Activated CD4-positive, CD25-positive, alpha-beta regulatory T cell (primary cell): ENCODE measurements around the gene ZNF428.
"Not testable (repeated sequence)": the region's sequence is repeated elsewhere in the genome, so short reads cannot be mapped to it uniquely, and the experiment has no call there.

Experiments used
- DNase-seq, 4 experiments: peaks; one replicate each; lab custom pipeline; 2025; lab: John Stamatoyannopoulos, UW

Gene ZNF428

DNA sequence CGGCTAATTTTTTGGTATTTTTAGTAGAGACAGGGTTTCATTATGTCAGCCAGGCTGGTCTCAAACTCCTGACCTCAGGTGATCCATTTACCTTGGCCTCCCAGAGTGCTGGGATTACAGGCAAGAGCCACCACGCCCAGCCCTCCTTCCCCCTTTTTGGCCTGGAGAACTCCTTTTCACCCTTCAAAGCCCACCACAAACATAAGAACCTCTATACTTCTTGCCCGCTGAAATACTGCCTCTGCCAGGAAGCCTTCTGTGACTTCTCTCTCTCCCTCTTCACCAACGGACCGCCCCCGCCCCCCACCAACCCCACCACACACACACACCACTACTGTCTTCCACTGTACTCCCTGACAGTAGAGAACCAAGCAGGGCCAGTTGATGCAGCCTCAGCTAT is 2.5 kb downstream of the ZNF428 start:
- DNase-seq: no peak

DNA sequence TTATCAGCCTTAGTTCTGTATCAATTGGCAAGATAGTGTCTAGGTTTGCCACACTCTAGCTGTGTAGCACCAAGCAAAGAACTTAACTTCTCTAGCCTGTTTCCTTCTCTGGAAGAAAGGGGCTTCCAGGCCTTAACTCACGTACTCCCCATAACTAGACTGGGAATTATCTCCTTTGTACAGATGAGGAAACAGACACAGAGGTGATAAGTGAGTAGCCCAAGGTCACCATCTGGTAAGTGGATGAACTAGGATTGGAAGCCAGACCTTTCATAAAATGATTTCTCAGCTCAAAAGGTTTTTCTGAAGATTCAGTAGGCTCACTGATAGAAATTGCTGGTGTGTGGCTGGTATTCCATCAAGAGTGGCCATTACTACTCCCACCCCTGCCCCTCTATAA is 3.1 kb downstream of the ZNF428 start:
- no peak for DNase-seq

DNA sequence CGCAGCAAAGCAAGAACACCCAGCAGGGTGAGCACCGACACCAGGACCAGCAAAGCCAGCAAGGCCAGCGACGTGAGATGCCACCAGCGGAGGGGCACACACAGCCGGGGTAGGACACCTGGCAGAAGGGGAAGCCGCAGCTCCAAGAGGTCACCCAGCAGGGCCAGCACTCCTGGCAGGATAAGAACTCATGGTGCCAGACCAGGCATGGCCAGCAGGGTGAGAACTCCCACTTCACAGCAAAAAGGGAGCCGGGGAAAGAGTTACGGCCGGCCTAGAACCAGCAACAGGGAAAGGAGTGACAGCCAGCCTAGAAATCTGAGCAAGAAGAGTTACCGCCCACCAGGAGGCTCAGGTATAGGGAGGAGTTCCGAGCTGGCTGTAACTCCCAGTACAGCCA is 7.1 kb downstream of the ZNF428 start:
- no peak for DNase-seq

DNA sequence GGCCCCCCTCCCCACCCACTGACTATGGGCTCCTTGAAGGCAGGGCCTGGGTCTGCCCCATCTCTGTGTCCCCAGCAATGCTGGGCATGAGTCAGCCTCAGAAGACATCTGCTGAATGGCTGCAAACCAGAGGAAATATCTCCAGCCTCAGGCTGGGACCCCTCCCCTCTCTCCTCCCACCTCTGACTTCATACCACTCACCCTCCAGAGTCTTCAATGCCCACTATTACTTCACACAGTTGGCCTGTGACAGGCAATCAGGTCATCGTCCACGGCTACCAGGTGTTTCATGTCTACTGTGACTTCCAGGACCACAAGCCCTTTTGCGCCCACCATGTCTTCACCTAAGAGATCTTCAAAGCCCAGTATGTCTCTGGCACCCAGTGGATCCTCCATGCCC is 7.6 kb downstream of the ZNF428 start, which contains the start of gene SRRM5:
SRRM5 (plus strand) TSS at position 301 of the 400 bp plus-strand sequence; CDS start at position 335, 34 bp downstream.
- DNase-seq: no peak

DNA sequence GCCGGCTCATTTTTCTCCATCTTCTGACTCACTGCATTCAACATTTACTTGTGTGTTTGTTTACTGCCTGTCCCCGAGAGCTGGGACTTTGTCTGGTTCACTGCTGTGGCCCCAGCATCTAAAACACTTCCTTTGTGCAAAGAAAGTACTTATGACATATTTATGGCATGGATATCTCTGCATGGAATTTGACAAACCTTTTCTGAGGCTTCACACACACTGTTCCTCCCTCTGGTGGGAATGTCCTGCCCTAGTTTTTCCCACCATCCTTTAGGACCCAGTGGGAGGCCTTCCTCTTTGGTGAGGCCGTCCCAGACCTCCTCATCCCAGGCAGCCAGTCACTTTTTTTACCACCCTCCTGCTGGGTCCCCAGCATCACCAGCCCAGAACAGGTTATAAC is 8.9 kb downstream of the ZNF428 start:
- no peak for DNase-seq

DNA sequence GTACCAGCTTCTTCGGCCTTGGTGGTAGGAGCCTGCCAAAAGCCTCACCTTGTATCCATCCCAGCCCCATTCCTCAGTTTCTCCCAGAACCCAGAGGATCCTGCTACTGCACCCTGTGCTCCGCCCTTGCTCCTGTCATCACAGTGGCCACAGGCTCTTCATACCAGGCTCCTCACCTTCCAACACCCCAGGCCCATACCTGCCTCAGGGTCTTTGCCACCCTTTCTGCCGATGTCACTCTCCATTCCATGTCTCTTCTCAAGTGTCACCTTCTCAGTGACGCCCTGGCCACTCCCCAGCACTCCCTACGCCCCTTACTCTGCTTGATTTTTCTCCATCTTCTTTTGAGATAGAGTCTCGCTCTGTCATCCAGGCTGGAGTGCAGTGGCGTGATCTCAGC is 9.6 kb downstream of the ZNF428 start:
- DNase-seq: no peak

DNA sequence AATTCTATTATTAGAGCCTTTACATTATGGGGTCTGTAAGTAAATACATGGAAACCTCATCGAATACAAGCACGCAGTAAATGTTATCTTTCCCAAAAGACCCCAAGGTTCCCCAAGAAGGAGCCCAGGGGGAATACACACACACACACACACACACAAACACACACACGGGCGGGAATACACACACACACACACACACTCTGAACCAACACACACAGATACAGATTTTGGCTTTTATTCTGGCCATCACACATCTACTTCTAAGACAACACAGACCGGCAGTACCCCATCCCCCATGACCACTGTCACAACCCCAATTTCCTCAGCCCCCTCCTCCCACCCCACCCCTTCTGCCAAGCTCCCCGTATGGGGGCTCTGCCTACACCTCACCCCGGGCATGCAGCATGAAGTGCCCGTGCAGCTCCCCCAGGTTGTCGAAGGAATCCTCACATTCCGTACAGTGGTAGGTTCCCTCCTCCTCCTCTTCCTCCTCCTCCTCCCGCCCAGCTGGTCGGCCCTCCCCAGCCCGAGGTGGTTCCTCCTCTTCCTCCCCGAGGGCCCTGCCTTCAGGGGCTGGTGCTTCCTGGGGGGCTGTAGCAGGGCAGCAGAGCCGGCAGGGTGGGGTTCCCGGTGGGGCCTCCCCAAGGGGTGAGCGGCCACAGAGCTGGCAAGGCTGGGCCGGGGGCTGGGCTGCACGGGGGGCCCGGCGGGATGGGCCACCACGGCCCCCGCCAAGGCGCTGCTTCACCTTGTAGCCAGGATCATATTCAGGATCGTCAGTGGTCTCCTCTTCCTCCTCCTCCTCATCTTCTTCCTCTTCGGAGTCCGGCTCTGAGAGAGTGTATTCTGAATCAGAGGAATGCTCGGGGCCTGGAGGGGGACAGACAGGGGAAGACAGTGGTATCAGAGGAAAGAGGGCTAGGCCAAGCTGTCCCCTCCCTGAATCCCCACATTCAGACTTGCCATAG is 11.9 kb downstream of the ZNF428 start:
- no peak for DNase-seq

DNA sequence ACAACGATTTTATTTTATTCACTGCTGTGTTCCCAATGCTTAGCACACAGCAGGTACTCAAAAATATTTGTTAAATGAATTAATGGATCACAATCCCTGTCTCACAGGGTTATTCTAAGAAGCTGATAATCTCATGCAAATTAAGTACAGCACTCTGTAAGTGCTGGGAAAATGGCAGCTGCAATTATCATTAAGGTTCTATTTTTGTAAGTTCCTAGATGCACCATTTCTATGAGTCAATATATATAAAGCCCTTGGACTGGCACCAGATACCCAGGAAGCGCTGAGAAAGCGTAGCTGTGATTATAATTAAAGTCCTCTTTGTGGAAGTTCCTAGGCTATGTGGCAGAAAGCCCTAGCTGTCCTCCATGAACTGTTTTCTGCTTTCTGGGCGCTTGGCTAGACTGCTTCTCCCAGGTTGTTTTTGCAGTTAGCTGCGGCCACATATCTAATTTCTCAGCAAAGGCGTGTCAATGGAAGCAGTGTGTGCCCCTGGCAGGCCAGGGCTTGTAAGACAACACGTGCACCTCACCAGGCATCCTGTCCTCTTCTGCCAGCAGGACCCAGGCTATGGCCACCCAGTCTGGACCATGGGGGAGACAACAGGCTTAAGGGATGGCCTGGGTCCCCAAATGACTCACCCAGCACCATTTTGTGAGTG is 12.7 kb downstream of the ZNF428 start:
- DNase-seq: no peak

DNA sequence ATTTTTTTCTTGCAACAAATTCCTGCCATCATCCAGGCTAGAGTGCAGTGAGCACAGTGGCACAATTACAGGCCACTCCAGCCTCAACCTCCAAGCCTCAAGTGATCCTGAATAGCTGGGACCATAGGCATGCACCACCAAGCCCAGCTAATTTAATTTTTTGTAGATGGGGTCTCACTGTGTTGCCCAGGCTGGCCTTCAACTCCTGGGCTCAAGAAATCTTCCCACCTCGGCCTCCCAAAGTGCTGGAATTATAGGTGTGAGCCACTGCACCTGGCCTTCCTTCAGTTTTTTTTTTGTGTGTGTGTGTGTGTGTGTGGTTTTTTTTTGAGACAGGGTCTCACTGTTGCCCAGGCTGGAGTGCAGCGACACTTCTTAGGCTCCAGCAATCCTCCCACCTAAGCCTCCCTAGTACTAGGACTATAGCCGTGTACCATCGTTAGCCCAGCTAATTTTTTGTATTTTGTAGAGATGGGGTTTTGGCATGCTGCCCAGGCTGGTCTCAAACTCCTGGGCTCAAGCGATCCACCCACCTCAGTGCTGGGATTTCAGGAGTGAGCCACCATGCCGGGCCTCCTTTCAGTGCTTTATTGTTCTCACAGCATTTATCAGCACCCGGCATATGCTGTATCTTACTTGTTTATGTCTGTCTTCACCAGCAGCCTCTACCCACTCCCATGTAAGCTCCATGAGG is 13.4 kb downstream of the ZNF428 start:
- no peak for DNase-seq

DNA sequence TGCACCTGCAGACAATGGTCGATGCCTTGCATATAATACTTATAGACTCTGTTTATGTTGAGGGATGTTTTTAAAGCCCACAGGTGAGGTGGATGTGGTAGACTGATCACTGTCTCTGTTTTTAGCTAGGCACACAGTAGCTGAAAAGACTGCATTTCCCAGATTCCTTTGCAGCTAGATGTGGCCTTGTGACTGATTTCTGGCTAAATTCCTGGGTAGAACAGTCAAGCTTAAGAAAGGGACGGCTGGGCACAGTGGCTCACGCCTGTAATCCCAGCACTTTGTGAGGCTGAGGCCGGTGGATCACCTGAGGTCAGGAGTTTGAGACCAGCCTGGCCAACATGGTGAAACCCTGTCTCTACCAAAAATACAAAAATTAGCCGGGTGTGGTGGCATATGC is 19.1 kb downstream of the ZNF428 start:
- not testable (repeated sequence) for DNase-seq

DNA sequence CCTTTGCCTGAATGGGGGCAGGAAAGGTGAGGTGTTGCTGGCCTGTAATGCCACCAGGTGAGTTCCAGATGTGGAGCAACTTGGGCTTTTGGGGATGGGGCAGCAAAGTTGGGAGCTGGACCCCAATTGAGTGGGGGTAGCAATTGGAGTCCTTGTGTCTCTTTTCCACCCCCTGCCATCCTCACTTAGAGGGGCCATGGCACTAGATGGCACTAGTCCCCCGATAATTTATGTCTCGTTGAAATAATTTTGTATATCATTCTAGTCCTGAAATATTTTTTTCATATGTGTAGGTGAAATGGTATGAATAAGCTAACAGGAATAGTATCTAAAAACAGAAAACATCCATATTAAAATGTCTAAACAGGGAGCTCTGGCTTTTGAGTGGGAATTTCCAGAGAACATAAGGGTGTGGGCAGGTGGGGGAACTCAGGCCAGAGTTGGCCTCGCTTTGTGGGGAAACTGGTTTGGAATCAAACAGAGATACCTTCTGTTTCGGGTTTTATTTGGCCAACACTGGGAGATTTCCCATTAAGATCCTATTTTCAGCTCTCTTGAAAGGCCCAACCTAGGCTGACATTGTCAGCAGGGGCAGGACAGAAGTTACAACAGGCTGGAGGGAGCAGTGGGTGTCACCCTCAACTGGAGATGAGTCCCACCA is 19.7 kb downstream of the ZNF428 start:
- DNase-seq: no peak

DNA sequence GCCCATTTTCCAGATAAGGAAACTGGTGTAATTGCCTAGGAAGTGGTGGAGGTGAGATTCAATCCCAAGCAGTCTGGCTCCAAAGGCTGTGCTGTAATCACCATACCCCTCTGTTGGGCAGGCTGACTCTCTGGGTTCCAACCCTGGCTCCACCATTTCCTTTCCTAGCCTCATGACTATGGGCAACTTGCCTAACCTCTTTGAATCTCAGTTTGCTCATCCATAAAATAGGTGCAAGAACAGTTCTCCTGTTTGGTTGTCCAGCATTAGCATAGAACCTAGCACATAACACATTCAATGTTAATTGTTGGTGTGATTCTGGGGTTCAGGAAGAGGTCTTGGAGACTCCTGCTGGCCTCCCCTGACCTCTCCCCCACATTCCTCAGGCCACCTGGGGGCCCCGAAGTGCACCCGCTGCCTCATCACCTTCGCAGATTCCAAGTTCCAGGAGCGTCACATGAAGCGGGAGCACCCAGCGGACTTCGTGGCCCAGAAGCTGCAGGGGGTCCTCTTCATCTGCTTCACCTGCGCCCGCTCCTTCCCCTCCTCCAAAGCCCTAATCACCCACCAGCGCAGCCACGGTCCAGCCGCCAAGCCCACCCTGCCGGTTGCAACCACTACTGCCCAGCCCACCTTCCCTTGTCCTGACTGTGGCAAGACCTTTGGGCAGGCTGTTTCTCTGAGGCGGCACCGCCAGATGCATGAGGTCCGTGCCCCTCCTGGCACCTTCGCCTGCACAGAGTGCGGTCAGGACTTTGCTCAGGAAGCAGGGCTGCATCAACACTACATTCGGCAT is 20.8 kb downstream of the ZNF428 start:
- no peak for DNase-seq

DNA sequence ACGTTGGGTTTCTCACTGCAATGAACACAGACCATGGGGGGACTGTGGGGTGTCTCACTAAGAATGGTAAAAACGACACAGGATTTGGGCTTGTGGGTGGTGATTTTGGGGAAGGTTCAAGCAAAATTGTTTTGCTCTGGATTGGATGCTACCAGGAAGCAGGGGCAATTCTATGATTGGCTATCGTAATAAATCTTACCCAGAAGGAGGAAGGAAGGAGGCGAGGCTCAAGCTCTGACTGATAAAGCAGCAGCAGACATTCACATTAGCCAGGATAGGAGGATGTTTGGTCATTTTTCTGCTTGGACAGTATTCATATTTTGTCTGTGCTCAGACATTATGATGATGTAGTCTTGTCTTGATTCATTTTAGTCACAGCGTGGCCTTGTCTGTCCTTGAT is 21.6 kb downstream of the ZNF428 start:
- DNase-seq: no peak

DNA sequence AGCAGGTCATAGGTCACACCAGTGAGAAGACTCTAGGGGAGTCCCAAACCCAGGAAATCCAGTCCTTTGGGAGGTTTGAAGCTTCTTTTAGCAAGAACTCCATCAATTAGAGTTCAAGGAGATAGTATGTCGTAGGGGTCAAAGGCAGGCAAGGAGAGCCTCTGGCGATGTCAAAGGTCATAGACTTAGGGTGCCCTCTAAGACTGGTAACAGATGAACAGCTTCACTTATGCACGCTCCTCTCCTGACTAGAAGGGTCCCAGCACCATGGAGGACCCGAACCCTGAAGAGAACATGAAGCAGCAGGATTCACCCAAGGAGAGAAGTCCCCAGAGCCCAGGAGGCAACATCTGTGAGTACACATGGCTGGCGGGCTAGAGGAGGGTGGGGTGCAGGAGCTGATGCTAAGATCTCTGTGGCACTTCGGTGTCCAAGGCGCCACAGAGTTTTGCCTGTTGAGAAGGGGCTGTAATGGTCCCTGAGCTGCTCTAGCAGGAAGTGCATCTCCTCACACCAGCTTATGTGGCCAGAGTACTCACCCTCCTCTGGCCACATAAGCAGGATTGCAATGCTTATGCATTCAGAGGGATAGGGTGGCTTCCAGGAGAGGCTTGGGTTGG is 22.5 kb downstream of the ZNF428 start:
- no peak for DNase-seq

DNA sequence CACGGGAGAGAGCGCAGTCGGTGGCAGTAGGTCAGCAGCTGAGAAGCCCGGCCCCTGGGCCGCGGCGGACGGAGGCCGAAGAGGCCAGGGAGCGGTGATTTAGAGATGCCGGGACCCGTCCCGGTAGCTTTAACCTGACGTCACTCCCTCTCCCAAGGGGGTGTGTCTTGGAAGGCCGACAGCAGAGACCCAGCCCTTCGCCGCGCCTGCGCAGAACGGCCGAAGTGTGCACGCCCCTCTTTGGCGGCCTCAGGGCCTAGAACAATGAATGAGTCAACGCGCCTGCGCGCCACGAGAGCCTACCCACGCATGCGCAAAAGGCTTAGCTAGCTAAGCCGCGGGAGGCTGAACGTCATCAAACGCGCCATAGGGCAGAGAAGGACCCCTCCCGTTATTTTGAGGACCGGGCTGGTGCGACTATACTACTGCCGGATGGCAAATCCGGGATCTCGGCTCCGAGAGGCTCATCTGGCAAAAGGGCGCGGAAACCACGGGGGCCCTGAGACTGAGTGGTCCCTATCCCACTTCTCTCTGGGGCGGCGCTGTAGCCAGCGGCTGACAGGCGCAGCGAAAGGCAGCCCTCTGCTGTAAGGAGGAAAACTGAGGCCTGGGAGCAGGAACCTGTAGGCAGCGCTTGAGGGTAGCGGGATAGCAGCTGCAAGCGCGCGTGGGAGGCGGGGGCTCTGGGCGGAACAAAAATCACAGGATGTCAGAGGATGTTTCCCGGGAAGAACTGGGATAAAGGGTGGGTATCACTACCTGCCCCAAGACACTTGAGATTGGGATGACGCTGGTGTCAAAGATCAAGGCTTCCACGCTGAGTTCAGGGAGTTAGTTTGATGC is 23.2 kb downstream of the ZNF428 start, which contains the start of the genes IRGQ and ZNF576:
IRGQ (minus strand) TSS at position 136 of the 843 bp plus-strand sequence. CDS start 796 bp downstream, outside the sequence.
ZNF576 (plus strand) TSS at position 597 of the 843 bp plus-strand sequence. CDS start 514 bp downstream, outside the sequence.
- DNase-seq: peak; percentile 99 to 100 (median 99)

DNA sequence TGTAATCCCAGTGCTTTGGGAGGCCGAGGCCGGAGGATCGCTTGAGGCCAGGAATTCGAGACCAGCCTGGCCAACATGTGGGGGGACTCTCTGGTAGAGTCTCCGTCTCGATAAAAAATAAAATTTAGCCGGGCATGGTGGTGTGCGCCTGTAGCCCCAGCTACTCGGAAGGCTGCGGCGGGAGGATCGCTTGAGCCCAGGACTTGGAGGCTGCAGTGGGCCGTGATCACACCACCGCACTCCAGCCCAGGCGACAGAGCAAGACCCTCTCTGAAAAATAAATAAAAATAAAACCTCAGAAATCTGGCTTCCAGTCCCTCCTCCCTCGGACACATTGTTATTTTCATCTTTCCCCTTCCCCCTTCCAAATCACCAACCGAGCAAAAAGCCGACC is 23.8 kb downstream of the ZNF428 start:
- DNase-seq: no peak

DNA sequence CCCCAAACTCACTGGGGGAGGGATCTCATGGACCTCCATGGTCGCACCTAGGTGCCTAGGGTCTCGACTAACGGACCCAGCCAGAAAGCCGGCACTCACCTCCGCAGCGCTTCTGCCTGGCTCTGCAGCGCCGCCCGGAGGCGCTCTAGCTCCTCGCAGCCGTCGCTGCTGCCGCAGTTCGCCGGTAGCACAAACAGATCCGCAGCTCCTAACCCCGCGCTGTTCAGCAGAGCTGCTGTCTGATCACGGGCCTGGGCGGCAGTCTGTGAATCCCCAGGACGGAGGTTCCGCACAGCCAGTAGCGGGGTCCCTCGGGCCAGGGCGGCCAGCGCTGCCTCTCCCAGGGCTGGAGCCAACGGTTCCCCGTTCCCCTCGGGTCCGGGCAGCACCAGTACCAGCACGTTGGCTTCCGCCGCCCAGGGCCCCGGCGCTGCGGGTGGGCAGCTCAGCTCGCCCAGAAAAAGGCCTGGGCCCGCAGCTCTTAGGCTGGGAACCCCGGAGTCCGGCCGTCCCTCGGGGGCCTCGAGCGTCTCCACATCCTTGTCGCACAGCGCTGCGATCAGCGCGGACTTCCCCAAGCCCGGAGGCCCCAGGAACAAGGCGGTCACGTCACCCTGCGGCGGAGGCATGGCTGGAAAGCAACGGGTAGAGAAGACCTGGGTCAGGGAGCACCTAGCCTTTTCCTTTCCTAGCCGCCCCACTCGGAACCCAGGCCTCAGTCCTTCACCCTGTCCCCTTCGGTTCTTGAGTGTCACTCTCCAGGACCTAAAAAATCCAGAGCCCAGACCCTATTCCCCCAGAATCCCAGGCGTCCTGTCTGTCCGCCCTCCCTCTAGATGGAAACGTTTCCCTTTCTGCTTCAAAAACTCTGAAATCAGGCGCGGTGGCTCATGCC is 24.5 kb downstream of the ZNF428 start:
- peak; percentile 27 to 53 (median 44) for DNase-seq

DNA sequence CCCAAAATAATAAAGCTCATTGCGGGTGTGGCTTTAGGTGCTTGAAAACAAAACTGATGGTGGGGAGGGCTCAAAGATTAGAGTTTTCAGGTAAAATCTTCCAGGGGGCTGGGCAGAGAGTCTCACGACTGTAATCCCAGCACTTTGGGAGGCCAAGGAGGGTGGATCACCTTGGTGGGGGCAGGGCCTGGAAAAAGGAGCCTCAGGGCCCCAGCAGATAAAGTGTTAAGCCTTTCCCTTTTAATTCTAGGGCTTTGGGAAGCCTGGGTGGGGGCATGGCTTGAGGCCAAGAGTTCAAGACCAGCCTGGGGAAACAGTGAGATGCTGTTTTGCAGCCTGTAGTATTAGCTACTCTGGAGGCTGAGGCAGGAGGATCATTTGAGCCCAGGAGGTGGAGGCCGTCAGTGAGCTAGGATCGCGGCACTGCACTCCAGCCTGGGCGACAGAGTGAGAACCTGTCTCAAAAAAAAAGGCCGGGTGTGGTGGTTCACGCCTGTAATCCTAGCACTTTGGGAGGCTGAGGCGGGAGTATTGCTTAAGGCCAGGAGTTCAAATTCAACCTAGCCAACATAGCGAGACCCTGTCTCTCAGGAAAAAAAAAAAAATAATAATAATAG is 25.2 kb downstream of the ZNF428 start:
- DNase-seq: no peak
